ENCODE results near the gene NAV3.
"Not testable (repeated sequence)": the region's sequence is repeated elsewhere in the genome, so short reads cannot be mapped to it uniquely, and the experiment has no call there.

Gene NAV3

DNA sequence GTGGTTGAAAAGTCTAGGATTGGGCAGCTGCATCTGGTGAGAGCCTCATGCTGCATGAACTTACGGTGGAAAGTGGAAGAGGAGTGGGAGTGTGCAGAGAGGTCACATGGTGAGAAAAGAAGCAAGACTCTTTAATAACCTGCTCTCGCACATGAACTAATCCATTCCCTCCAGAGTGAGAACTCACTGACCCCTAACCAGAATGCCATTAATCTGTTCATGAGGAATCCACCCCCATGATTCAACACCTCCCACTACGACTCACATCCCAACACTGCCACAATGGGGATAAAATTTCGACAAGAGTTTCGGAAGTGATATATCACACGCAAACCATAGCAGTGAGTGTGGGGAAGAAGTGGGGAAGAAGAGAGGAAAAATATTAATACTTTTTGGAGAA, 377.4 kb downstream of the NAV3 start:
- DNase-seq = no peak

DNA sequence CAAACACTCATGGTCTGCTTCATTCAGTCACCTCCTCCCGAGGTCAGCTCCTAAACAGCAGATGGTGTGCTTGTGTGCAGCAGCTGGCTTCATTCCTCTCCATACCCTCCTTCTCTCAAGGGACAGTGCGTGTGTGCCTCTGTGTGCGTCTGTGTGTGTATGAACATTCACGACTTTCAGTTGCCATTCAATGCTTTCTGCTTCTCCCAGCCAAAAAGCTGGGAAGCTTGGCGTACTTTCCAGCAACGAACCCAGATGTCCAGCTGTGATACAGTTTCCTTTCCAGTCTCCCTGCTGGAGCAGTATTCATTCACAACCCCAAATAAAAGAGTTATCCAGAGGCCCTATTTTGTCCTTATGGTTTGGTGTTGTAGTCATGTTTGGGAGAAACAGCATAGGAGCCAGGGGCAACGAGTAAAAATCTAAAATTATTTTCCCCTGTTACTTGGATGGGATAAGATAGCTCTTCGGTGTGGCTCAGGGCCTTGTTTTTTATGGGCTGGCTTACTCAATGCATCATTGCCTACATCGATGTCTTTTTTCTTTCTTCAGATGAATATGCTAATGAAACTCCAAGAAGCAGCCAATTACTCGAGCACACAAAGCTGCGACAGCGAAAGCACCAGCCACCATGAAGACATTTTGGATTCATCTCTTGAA, 379.3 kb downstream of the NAV3 start:
- no peak for DNase-seq

DNA sequence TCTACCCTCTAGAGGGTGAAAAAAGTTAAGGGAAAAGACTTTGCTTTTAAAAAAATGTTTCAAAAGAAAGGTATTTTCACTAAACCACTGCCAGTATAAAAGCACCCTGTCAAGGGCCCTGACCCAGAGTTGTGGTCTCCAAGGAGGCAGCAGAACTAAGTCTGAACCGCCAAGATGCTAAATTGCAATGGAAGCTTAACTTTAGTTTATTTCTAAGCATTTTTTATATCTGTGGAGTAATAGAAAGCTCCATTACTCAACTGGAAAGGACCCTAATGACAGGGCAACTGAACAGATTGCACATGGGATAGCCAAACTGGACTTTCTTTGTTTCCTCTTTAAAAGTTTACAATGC, 379.8 kb downstream of the NAV3 start:
- DNase-seq = no peak

DNA sequence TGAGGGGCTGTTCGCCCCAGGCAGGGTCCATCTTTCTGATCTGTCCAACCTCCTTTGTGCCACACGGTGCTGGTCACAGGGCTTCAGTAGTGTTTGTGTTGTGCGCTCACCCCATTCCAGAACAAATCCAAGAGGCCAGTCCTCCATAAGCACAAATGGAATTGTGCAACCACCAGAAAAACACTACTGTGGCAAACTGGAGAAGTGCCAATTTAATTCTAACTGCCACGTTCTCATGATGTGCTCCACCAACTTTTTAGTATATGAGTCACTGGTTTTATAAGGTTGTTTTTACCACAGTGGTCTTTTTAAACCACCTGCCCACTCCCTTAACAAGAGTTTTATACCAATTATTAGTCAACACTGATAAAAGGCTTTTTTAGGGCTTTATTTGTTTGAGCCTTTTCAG, 380.2 kb downstream of the NAV3 start:
- no peak for DNase-seq

GRCh38 chr12:78220811-78221210, 390.1 kb downstream of the NAV3 start:
- no peak for DNase-seq

DNA sequence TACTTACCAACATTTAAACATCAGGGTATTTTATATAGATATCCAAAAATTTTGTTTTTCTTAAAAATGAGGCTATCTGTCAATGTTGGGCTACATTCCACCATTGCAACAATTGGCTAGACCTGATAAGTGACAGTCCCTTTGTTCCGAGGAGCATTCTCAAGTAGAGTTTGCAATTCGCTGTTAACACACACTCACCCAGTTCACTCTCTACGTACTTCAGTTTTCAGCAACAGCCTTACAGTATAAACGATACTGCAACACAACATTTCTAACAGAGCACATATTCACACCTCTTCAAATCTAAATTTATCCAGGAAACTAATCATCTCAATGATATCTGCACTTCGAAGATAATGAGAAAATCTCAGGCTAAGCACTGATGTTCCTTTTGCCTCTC, 393.5 kb downstream of the NAV3 start:
- no peak for DNase-seq

DNA sequence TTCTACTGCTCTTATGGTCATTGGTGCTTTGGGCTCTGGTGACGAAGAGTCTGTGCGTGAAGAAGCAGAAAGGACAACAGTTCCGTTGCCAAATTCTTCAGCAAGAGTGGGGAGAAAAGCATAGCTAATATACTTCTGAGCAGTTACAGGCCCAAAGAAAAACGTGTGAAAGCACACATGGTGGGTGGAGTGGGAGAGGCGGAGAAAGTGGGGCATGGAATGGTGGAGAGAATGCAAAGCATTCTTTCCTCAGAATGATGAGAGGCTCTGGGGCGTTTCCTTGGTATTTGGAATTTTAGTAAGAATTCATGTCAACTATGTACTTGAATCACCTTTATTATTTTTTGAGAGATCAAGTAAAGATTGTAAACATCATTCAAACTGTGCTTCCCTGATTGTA, 396.1 kb downstream of the NAV3 start:
- DNase-seq = no peak

- no peak for DNase-seq
These were observed 399.0 kb downstream of the NAV3 start for GRCh38 chr12:78229591-78230101.

DNA sequence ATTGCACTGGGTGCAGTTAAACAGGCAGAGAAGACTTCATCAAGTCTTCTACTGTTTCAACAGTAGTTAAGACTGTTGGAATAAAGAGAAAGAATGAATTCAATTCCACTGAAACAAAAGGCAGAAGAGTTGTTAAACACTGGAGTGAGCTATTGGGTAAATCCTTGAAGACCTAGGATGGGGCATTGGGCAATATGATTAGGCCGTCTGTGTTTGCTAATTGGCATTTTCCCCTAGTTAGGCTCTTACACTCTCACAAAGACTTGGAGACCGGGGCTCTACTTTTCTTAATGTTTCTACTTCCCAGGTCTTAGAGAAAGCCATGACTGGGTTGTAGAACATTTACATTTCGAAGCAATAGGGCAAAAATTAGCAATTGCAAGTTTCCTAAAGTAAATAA, 402.1 kb downstream of the NAV3 start:
- DNase-seq = no peak

DNA sequence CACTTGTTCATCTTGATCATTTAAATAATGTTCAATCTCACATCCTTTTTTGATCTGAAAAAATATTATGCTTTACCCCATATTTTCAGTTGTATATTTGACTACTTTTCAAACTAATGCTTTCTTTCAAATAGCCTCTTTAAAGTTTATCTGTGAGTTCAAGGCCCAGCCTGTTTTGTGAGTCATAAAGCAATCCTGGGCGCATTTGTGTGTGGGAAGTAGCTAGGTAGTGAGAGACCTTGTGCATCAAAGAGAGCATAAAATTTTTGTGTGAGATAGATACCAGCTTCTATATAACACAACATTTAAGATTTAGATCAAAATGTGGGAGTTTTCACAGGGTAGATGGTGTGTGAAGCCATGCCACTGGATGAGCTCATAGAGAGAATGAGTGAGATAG, 405.6 kb downstream of the NAV3 start:
- DNase-seq = no peak

GRCh38 chr12:78239544-78239943, 408.9 kb downstream of the NAV3 start:
- DNase-seq = no peak

DNA sequence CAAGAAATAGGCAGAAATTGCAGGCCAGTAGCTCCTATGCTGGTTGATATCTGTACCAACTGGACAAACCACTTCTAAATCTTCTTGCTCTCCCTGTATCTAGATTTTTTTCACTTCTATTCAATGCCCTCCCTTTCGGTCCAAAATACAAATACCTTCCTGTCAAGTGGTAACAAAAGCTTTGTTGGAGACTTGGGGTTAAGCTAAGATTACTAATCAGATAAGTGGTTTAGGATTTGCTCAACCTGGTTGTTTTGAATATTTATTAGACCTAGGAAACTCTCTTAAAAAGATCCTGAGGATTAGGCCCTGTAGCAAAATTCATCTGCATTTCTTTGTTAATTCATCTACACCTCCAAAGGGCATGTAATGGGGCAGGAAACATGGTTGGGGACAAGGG, 410.1 kb downstream of the NAV3 start:
- no peak for DNase-seq

DNA sequence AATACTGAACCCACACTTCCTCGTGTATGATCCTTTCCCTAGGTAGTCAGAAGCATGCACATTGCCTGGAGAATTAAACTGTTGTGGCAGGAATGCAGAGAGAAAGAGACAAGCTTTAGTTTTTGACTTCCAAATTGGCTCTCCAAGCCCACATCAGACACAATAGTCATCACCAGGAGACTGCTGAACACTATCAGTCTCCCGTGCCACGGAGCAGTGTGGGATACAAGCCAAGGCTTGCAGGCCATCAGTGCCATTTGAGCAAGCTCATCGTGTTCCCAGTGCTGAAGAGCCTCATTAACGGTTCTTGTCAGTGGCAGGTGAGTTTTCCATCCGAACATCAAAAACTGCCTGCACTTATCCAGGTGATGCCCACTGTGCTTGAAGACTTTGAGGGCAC, 410.8 kb downstream of the NAV3 start:
- no peak for DNase-seq

DNA sequence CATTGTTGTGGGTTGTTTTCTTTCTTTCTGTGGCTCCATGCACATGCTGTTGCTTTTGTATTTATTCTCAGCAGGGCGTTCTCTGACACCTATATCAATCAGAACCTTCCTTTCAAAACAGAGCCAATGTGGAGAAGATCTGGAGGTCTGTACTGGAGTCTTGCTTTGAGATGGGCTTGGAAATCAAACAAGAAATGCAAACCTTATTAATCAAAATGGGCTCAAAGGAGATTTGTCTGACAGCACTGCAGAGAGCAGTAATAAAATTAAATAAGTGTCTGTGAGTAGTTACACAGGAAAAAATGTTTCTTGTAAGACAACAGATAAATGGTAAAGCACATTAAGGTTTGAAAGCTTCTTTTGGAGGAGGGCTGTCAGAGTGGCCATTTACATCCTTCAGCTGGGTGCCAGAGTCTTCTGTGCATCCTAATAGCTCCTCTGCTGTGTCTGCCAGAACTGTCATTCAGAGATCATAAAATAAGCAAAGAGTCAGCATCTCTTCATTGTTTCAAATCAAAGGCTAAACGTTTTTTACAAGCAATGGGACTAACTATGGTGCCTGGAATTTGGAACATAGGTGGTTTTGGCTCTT, 414.3 kb downstream of the NAV3 start:
- DNase-seq = no peak

GRCh38 chr12:78248321-78248720, 417.6 kb downstream of the NAV3 start:
- no peak for DNase-seq

- DNase-seq = no peak
These were observed 418.9 kb downstream of the NAV3 start for GRCh38 chr12:78249578-78249977.

DNA sequence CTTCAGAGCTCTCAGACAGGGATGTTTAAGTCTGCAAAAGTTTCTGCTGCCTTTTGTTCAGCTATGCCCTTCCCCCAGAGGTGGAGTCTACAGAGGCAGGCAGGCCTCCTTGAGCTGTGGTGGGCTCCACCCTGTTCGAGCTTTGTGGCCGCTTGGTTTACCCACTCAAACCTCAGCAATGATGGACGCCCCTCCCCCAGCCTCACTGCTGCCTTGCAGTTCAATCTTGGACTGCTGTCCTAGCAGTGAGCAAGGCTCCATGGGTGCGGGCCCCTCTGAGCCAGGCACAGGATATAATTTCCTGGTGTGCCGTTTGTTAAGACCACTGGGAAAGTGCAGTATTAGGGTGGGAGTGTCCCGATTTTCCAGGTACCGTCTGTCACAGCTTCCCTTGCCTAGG, 427.0 kb downstream of the NAV3 start:
- not testable (repeated sequence) for DNase-seq

GRCh38 chr12:78260976-78261375, 430.3 kb downstream of the NAV3 start:
- DNase-seq = no peak

DNA sequence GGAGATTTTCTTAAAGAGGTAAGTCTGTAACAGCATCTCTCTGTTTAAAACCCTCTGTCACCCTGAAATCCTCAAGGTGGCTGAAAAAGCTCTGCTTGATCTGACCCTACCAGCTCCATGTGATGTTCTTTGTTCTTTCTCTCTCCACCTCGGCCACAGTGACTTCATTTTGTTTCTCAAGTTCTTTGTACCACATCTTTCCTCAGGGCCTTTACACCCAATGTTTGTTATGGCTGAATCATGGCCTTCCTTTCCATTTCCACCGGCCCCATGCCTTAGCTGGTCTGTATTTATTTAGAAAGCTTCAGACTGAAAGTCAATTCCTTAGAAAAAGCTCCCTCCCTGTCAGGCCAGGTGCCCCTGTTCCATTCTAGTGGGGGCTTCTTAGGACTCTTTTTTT, 431.2 kb downstream of the NAV3 start:
- no peak for DNase-seq
